ENCODE results near the gene MEAK7. TPM values are rescaled to one million over a fixed set of nuclear protein-coding genes. Genes with fewer than 3 reads are reported as not detected.

Gene MEAK7
- total RNA-seq, 1 experiment from 2014 or later: 62.3 TPM

- no TSS peak for BruUV-seq (replicated peaks)
- no peak for DNase-seq (ENCODE audit: unreplicated experiment)
- ChIA-PET CTCF (no interaction called here), POLR2A (interaction anchor here (0.9 to 1.1 kb wide), 2 partner anchors 8 to 32 kb away, joined by 3 to 4 read pairs; partner anchors contain the start of gene MEAK7)
- Mint-ChIP-seq H3K36me3 (ENCODE audit: insufficient read depth, unreplicated experiment) (no peaks in the 10 kb centered on the region), H3K27me3 (ENCODE audit: insufficient read depth, unreplicated experiment) (no peaks in the 10 kb centered on the region), H3K27ac (ENCODE audit: low read depth, unreplicated experiment) (no peak overlapping the region), H3K9me3 (ENCODE audit: unreplicated experiment) (no peaks in the 10 kb centered on the region), H3K4me1 (ENCODE audit: insufficient read depth, unreplicated experiment) (peaks cover 13% of the 10 kb centered on the region), H3K4me3 (ENCODE audit: unreplicated experiment) (no peak overlapping the region)
- TF ChIP-seq CTCF (IDR thresholded peaks at IDR 0.05; ENCODE audit: unreplicated experiment): no peak
- intact Hi-C loops (cut with micrococcal nuclease): no loop called here
These were observed 31.4 kb upstream of the MEAK7 start for GRCh38 chr16:84535851-84536250.

GRCh38 chr16:84535408-84535807, 30.9 kb upstream of the MEAK7 start:
- Mint-ChIP-seq H3K27ac (ENCODE audit: low read depth, unreplicated experiment) (no peak overlapping the region), H3K27me3 (ENCODE audit: insufficient read depth, unreplicated experiment) (no peaks in the 10 kb centered on the region), H3K9me3 (ENCODE audit: unreplicated experiment) (no peaks in the 10 kb centered on the region), H3K36me3 (ENCODE audit: insufficient read depth, unreplicated experiment) (no peaks in the 10 kb centered on the region), H3K4me1 (ENCODE audit: insufficient read depth, unreplicated experiment) (peaks cover 13% of the 10 kb centered on the region), H3K4me3 (ENCODE audit: unreplicated experiment) (no peak overlapping the region)
- intact Hi-C loops (cut with micrococcal nuclease): no loop called here
- no TSS peak for BruUV-seq (replicated peaks)
- POLR2A ChIA-PET: interaction anchor here (0.9 kb wide), 1 partner anchor 9 kb away, joined by 4 read pairs; no protein-coding TSS in a partner anchor
- DNase-seq (ENCODE audit: unreplicated experiment): no peak
- no peak for TF ChIP-seq CTCF (IDR thresholded peaks at IDR 0.05; ENCODE audit: unreplicated experiment)
- CTCF ChIA-PET: no interaction called here

GRCh38 chr16:84534815-84535214, 30.4 kb upstream of the MEAK7 start:
- no peaks in the 10 kb centered on the region for H3K27me3 Mint-ChIP-seq (ENCODE audit: insufficient read depth, unreplicated experiment)
- H3K36me3 Mint-ChIP-seq (ENCODE audit: insufficient read depth, unreplicated experiment): no peaks in the 10 kb centered on the region
- DNase-seq (ENCODE audit: unreplicated experiment): no peak
- intact Hi-C loops (cut with micrococcal nuclease): no loop called here
- no peak overlapping the region for H3K27ac Mint-ChIP-seq (ENCODE audit: low read depth, unreplicated experiment)
- no peaks in the 10 kb centered on the region for H3K9me3 Mint-ChIP-seq (ENCODE audit: unreplicated experiment)
- peaks cover 13% of the 10 kb centered on the region for H3K4me1 Mint-ChIP-seq (ENCODE audit: insufficient read depth, unreplicated experiment)
- POLR2A ChIA-PET: interaction anchor here (0.9 kb wide), 1 partner anchor 9 kb away, joined by 4 read pairs; no protein-coding TSS in a partner anchor
- H3K4me3 Mint-ChIP-seq (ENCODE audit: unreplicated experiment): no peak overlapping the region
- TF ChIP-seq CTCF (IDR thresholded peaks at IDR 0.05; ENCODE audit: unreplicated experiment): no peak
- BruUV-seq (replicated peaks): no TSS peak
- CTCF ChIA-PET: no interaction called here

GRCh38 chr16:84532855-84533486, 28.5 kb upstream of the MEAK7 start:
- peak; percentile 30 for DNase-seq (ENCODE audit: unreplicated experiment)
- CTCF ChIA-PET: interaction anchor here (0.6 to 1.6 kb wide), 9 partner anchors 8 to 1188 kb away, joined by 3 to 5 read pairs (median 4); no protein-coding TSS in a partner anchor
- Mint-ChIP-seq H3K4me3 (ENCODE audit: unreplicated experiment) (peak overlapping the region; percentile 30), H3K4me1 (ENCODE audit: insufficient read depth, unreplicated experiment) (peaks cover 19% of the 10 kb centered on the region), H3K27ac (ENCODE audit: low read depth, unreplicated experiment) (peak overlapping the region; percentile 83), H3K27me3 (ENCODE audit: insufficient read depth, unreplicated experiment) (no peaks in the 10 kb centered on the region), H3K9me3 (ENCODE audit: unreplicated experiment) (peaks cover 10% of the 10 kb centered on the region), H3K36me3 (ENCODE audit: insufficient read depth, unreplicated experiment) (no peaks in the 10 kb centered on the region)
- no peak for TF ChIP-seq CTCF (IDR thresholded peaks at IDR 0.05; ENCODE audit: unreplicated experiment)
- intact Hi-C loops (cut with micrococcal nuclease): no loop called here
- POLR2A ChIA-PET: interaction anchor here (0.8 to 1.6 kb wide), 3 partner anchors 29 to 86 kb away, joined by 3 to 6 read pairs (median 3); partner anchors contain the start of gene MEAK7
- no TSS peak for BruUV-seq (replicated peaks)

Measured in MCF 10A (cell line).